PFSK-1 (cell line): ENCODE measurements around the gene NDFIP1.

ENCODE experiments used
- POLR2AphosphoS5 ChIP-seq: IDR thresholded peaks from 2 replicates; pipeline ENCODE4 v1.6.1; 2012; ENCODE audit warnings: low read depth, mild to moderate bottlenecking, control low read depth, low read length, moderate library complexity
- TAF1 ChIP-seq: IDR thresholded peaks from 2 replicates; pipeline ENCODE4 v1.6.1; 2012; ENCODE audit warnings: low read length, control low read depth, borderline replicate concordance; ENCODE audit not compliant: insufficient read depth
- TF ChIP-seq, protein P1 (sequence below), 2 experiments: IDR thresholded peaks; 2 replicates each; pipeline versions ENCODE4 v1.6.1 to v1.8.0; 2011 to 2012; ENCODE audit warnings: low read depth in 2 of 2, low read length in 2 of 2, control low read depth in 1 of 2, inconsistent platforms in 1 of 2, mild to moderate bottlenecking in 1 of 2, moderate library complexity in 1 of 2; ENCODE audit not compliant: insufficient read depth in 1 of 2

- TF ChIP-seq, protein P1, sequence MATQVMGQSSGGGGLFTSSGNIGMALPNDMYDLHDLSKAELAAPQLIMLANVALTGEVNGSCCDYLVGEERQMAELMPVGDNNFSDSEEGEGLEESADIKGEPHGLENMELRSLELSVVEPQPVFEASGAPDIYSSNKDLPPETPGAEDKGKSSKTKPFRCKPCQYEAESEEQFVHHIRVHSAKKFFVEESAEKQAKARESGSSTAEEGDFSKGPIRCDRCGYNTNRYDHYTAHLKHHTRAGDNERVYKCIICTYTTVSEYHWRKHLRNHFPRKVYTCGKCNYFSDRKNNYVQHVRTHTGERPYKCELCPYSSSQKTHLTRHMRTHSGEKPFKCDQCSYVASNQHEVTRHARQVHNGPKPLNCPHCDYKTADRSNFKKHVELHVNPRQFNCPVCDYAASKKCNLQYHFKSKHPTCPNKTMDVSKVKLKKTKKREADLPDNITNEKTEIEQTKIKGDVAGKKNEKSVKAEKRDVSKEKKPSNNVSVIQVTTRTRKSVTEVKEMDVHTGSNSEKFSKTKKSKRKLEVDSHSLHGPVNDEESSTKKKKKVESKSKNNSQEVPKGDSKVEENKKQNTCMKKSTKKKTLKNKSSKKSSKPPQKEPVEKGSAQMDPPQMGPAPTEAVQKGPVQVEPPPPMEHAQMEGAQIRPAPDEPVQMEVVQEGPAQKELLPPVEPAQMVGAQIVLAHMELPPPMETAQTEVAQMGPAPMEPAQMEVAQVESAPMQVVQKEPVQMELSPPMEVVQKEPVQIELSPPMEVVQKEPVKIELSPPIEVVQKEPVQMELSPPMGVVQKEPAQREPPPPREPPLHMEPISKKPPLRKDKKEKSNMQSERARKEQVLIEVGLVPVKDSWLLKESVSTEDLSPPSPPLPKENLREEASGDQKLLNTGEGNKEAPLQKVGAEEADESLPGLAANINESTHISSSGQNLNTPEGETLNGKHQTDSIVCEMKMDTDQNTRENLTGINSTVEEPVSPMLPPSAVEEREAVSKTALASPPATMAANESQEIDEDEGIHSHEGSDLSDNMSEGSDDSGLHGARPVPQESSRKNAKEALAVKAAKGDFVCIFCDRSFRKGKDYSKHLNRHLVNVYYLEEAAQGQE (IDR thresholded peaks at IDR 0.05; ENCODE audit: insufficient read depth in 1 of 2, low read depth in 2 of 2, low read length in 2 of 2), result no peak
- TF ChIP-seq TAF1 (no peak), POLR2AphosphoS5 (no peak)
Observed at GRCh38 chr5:142122121-142122520, 13.5 kb downstream of the NDFIP1 start.
